Measurements from ENCODE around the gene HBA2.
"Not testable (repeated sequence)": the region's sequence is repeated elsewhere in the genome, so short reads cannot be mapped to it uniquely, and the experiment has no call there.

The HBA2 gene

GRCh38 chr16:172374-172941 is at the start of gene HBA2:
Gene HBA2 (plus strand): TSS chr16:172876. CDS start chr16:172913, 37 bp downstream.
- DNase-seq (ENCODE audit: low spot score) = not testable (repeated sequence)

DNA sequence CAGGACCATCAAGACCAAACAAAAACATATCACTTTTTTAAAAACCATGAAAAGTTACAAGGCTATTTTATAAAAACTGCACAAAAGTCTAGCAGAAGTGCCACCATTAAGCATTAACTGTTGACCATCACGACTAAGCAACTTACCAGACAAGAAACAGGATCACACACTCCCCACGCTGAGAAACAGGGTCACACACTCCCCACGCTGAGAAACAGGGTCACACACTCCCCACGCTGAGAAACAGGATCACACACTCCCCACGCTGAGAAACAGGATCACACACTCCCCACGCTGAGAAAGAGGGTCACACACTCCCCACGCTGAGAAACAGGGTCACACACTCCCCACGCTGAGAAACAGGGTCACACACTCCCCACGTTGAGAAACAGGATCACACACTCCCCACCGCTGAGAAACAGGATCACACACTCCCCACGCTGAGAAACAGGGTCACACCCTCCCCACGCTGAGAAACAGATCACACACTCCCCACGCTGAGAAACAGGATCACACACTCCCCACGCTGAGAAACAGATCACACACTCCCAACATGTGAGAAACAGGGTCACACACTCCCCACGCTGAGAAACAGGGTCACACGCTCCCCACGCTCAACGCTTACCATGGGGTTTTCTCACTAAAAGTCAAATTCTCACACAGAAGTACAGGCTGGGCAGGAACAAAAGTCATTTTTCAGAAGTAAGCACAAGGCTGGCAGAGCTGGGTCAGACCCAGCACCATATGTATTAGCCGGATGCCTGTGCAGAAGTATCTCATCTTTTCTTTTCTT is 48.9 kb upstream of the HBA2 start:
- DNase-seq (ENCODE audit: low spot score) = not testable (repeated sequence)

- DNase-seq (ENCODE audit: low spot score) = no peak
Measured at GRCh38 chr16:125011-125410, 47.7 kb upstream of the HBA2 start.

DNA sequence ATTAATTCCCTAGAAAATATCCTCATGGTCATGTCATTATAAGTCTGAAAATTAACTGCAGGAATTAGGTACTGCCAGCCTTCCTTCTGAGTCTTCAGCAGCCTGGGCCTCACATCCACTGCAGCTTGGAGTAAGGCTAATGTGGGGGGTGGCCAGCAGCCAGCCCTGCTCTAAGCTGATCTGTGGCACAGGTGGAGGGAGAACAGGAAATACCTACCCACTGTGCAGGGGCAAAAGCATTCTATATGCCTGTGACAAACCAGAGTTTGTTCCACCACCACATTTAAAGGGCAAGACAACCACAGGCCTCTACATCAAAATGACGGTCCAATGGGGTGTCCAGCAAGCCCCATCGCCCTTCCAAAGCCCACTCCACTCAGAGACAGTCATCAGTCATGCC is 43.6 kb upstream of the HBA2 start:
- no peak for DNase-seq (ENCODE audit: low spot score)

DNA sequence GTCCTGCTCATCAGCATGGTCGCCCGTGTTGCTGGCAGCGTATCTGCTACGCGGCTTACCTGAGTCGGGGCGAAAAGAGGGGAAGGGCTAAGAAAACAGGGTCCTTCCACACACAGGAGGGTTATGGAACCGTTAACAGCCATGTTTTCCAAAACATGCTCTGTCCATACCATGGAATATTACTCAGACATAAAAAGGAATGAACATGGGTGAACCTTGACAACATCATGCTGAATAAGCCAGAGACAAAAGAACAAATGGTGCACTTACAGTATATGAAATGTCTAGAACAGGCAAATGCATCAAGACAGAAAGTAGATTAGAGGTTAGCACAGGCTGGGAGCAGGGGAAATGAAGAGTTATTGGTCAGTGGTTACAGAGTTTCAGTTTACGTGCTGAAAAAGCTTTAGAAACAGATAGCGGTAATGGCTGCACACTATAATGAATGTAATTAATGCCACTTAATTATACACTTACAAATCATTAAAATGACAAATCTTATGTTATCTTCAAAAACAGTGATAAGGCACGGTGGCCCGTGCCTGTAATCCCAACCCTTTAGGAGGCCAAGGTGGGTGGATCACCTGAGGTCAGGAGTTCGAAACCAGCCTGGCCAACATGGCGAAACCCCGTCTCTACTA is 42.0 kb upstream of the HBA2 start:
- DNase-seq (ENCODE audit: low spot score) = no peak

GRCh38 chr16:132120-132519 is 40.6 kb upstream of the HBA2 start:
- DNase-seq (ENCODE audit: low spot score) = no peak

DNA sequence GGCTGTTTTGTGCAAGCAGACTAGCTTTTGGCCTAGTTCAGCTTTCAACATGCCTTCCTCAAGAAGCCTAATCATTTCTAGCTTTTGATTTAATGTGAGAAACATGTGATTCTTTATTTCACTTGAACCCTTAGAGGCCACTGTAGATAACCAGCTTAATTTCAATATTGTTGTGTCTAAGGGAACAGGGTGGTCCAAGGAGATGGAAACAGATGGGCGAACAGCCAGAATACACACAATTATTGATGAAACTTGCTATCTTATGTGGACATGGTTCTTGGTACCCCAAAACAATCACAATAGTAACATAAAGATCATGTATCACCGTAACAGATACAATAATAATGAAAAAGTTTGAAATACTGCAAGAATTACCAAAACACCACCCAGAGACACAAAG is 39.0 kb upstream of the HBA2 start:
- no peak for DNase-seq (ENCODE audit: low spot score)

DNA sequence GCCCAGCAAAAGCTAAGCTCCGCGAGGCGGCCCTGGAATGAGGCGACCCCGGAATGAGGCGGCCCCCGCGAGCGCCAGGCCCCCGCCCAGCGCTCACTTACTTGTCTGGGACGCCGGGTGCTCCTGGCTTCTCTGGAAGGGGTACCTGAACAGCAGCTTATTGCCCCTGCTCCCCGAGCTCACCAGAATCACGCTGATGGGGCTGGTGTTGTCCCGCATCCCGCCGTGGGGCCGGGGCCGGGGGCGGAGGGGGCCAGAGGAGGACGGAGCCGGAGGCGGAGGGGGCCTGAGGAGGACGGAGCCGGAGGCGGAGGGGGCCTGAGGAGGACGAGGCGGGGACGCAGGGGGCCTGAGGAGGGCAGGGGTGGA is 34.6 kb upstream of the HBA2 start:
- no peak for DNase-seq (ENCODE audit: low spot score)

- no peak for DNase-seq (ENCODE audit: low spot score)
Measured at GRCh38 chr16:140175-140857, 32.4 kb upstream of the HBA2 start.

DNA sequence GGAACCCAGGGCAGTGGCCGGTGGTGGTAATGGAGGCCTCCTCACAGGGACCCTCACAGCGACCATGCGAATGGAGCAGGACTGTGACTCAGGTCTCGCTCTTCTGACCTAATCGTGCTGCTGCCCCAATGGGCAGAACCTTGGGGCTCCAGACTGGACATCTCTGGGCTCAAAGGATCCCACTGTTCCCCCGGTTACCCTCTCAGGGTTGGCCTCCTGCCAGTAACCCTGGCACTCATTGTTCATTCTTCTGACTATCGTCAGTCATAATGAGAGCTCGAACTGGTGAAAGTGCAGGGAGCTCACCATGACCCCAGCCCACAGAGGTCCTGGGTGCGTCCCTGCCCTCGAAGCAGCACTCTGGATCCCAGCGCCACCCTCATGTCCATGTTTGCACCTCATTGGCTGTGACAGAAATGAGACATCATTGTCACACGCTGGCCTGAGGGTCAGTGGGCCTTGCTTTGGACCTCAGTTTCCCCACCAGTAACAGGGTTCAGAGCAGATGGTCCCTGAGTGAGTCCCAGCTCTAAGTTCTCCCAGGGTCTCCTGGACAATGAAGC is 30.2 kb upstream of the HBA2 start:
- peak; percentile 20 for DNase-seq (ENCODE audit: low spot score)

DNA sequence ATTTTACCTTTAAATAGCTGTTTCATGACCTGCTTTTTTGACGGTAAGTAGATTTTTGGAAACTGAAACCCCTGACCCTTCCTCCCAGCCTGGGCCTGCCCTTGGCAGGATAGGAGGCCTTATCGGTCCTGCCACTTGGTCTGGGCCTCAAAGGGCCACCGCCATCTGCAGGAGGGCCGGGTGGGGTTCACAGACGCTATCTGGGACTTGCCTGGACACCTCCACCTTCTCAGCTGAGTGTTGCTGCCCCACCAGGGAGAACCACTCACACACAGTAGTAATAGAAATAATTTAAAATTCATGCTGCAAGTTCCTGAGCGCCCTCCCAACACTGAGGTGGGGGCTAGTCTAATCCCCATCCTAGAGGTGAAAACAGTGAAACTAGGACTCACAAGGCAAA is 29.6 kb upstream of the HBA2 start:
- DNase-seq (ENCODE audit: low spot score) = no peak

DNA sequence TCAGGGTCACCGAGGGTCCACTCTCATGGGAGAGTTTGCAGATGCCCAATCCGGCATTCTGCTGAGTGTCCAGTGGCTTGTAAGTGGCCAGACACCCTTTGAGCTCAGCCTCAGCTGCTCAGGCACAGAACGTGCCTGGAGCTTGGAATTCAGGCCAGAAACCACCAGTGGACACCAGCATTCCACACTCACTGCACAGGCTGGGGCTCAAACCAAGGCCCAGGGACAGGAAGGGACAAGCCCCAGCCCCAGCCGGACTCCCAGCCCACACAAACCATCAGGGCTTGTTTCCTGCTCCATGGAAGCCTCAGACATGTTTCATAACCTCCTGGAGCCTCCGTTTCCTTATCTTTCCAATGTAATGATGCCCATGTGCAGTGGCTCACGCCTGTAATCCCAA is 29.2 kb upstream of the HBA2 start:
- no peak for DNase-seq (ENCODE audit: low spot score)

GRCh38 chr16:144797-145252 is 27.9 kb upstream of the HBA2 start:
- DNase-seq (ENCODE audit: low spot score) = no peak

DNA sequence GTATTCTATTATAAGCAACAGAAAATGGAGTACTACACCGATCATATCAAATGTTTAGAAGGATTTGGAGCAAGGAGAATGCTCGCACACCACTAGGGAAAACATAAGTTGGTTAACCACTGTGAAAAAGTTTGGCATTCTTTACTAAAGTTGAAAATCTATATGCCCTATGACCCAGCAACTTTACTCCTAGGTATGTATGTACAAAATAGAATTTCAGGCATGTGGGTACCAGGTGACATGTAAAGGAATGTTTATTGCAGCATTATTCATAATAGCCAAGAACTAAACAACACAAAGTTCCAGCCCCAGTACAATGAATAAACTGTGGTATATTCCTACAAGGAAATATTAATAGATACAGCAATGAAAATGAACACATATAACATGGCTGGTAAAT is 26.0 kb upstream of the HBA2 start:
- no peak for DNase-seq (ENCODE audit: low spot score)

DNA sequence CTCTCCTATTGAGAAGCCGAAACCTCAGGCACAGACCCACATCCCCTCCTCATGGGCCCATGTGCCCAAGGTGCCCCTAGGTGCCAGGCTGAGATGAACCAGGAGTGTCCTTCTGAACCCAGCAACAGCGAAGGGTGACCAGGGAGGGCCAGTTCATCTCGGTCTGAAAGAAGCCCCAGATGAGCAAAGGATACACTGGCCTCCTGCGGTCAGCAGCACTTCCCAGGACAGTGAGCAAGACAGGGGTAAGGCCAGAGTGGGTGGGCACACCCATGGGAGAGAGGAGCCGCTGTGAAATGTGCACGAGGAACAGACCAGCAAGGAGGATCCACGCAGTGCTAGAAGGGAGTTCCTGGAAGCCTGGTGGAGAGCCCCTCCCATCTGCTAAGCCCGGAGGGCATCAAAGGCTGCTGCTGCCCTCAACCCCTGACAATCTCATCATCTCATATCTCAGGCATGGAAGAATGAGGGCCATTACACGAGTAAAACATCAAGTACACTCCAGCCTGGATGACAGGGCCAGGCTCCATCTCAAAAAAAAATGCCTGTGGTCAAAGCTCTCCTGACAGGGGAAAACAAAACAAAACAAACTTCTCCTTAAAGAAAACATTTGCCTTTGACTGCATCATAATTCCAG is 23.5 kb upstream of the HBA2 start:
- DNase-seq (ENCODE audit: low spot score) = no peak

- DNase-seq (ENCODE audit: low spot score) = no peak
Measured at GRCh38 chr16:152141-153128, 20.2 kb upstream of the HBA2 start, which contains the start of gene HBZ. Gene HBZ (plus strand): TSS chr16:152644. CDS start chr16:152910, 266 bp downstream.

DNA sequence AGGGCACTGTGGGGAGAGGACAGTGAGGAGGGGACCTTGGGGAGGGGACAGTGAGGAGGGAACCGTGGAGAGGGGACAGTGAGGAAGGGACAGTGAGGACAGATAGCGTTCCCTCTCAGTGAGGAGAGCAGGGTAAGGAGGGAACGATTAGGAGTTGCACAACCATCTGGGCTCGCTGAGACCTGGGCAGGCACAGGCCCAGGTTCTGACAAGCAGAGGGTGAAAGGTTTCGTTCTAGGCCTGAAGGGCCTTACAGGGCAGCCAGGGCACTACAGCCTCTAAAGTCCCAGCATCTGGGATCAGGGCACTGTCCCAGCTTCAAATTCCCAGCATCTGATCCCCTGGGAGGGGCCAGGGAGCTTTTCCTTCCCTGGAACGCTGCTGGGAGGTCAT is 19.6 kb upstream of the HBA2 start:
- DNase-seq (ENCODE audit: low spot score) = not testable (repeated sequence)

- not testable (repeated sequence) for DNase-seq (ENCODE audit: low spot score)
Measured at GRCh38 chr16:153550-154216, 19.0 kb upstream of the HBA2 start.

DNA sequence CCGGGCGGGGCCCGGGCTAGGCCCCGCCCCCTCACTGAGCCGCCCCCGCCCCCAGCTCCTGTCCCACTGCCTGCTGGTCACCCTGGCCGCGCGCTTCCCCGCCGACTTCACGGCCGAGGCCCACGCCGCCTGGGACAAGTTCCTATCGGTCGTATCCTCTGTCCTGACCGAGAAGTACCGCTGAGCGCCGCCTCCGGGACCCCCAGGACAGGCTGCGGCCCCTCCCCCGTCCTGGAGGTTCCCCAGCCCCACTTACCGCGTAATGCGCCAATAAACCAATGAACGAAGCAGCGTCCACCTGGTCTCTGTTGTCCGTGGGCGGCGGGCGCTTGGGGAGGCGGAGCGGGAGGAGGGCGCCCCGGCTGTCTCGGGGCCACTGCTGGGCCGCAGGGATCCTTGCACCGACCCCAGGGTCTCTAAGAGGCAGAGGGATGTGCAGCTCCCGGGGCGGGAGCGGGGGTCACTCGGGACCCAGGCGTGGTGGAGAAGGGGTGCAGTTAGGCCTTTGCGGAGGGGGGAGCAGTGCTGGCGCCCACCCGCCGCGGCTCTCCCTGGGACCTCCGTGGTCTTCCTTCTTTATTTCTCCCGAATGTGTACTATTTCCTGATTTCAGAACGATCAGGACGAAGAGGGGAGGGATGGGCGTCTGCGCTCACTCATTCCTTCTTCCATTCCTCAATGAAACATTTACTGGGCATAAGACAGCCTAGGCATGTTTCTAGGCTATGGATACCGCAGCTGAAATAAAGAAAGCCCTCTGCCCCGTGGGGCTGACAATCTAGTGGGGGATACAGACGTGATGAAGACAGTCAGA is 18.3 kb upstream of the HBA2 start:
- DNase-seq (ENCODE audit: low spot score) = no peak
